Neural crest cell (in vitro differentiated cells): ENCODE measurements around the gene PSTK. TPM values are rescaled to one million over a fixed set of nuclear protein-coding genes. Genes with fewer than 3 reads are reported as not detected.

Experiments used
- DNase-seq: peaks from one replicate; pipeline ENCODE4 v3.0.0; 2021; ENCODE audit warnings: low read depth, mixed read lengths, low spot score
- H3K27ac Mint-ChIP-seq: one replicate; pipeline ENCODE4 v1.8.0; 2021; ENCODE audit warnings: mild to moderate bottlenecking, mixed read lengths; ENCODE audit not compliant: unreplicated experiment
- H3K27me3 Mint-ChIP-seq: 2 replicates; pipeline ENCODE4 v1.8.0; 2021; ENCODE audit warnings: low read depth, mild to moderate bottlenecking, mixed read lengths
- H3K36me3 Mint-ChIP-seq: 2 replicates; pipeline ENCODE4 v1.8.0; 2021; ENCODE audit warnings: low read depth, mild to moderate bottlenecking, mixed read lengths
- H3K4me1 Mint-ChIP-seq: 2 replicates; pipeline ENCODE4 v1.8.0; 2021; ENCODE audit warnings: mixed read lengths
- H3K4me3 Mint-ChIP-seq: one replicate; pipeline ENCODE4 v1.8.0; 2021; ENCODE audit warnings: mild to moderate bottlenecking, mixed read lengths
- H3K9me3 Mint-ChIP-seq: 2 replicates; pipeline ENCODE4 v1.8.0; 2021; ENCODE audit warnings: mixed read lengths
- CTCF ChIP-seq: fragments of 200-600 bp; sonication (generic); conservative IDR thresholded peaks from 2 replicates; pipeline ENCODE4 v1.5.0; 2021; ENCODE audit warnings: antibody characterized with exemption, mild to moderate bottlenecking
- total RNA-seq: library from RNA; stranded (reverse); gene quantifications from 2 replicates; pipeline ENCODE4 v1.2.1, GENCODE V29; 2021

PSTK gene
- total RNA-seq, 1 donor from 2014 or later: 5.8 TPM

GRCh38 chr10:122981066-122981464, 864 bp downstream of the PSTK start:
- Mint-ChIP-seq H3K27ac (no peak overlapping the region), H3K4me3 (peak overlapping the region; percentile 93), H3K4me1 (peaks cover 14% of the 10 kb centered on the region)

GRCh38 chr10:122983898-122984297, 3.7 kb downstream of the PSTK start:
- TF ChIP-seq CTCF: no peak
- Mint-ChIP-seq H3K4me3 (no peak overlapping the region), H3K27ac (no peak overlapping the region), H3K36me3 (no peaks in the 10 kb centered on the region), H3K4me1 (peaks cover 14% of the 10 kb centered on the region), H3K9me3 (no peaks in the 10 kb centered on the region), H3K27me3 (no peaks in the 10 kb centered on the region)
- no peak for DNase-seq

More at GRCh38 chr10:122981066-122981464, 864 bp downstream of the PSTK start:
- TF ChIP-seq CTCF: peak; percentile 50
- H3K27me3 Mint-ChIP-seq: peaks cover 6% of the 10 kb centered on the region
- H3K36me3 Mint-ChIP-seq: no peaks in the 10 kb centered on the region
- no peaks in the 10 kb centered on the region for H3K9me3 Mint-ChIP-seq
- no peak for DNase-seq

GRCh38 chr10:122984708-122985107, 4.5 kb downstream of the PSTK start:
- no peak overlapping the region for H3K27ac Mint-ChIP-seq
- DNase-seq: no peak
- H3K36me3 Mint-ChIP-seq: no peaks in the 10 kb centered on the region
- H3K9me3 Mint-ChIP-seq: no peaks in the 10 kb centered on the region
- H3K4me1 Mint-ChIP-seq: peaks cover 13% of the 10 kb centered on the region
- no peaks in the 10 kb centered on the region for H3K27me3 Mint-ChIP-seq
- TF ChIP-seq CTCF: no peak
- no peak overlapping the region for H3K4me3 Mint-ChIP-seq

GRCh38 chr10:122986335-122986734, 6.1 kb downstream of the PSTK start:
- no peak for TF ChIP-seq CTCF
- no peaks in the 10 kb centered on the region for H3K36me3 Mint-ChIP-seq
- H3K27ac Mint-ChIP-seq: no peak overlapping the region
- no peaks in the 10 kb centered on the region for H3K27me3 Mint-ChIP-seq
- no peak for DNase-seq
- no peak overlapping the region for H3K4me3 Mint-ChIP-seq
- H3K9me3 Mint-ChIP-seq: no peaks in the 10 kb centered on the region
- H3K4me1 Mint-ChIP-seq: peaks cover under 1% of the 10 kb centered on the region

GRCh38 chr10:122988501-122988900, 8.3 kb downstream of the PSTK start:
- H3K27me3 Mint-ChIP-seq: no peaks in the 10 kb centered on the region
- no peak for DNase-seq

More at GRCh38 chr10:122988501-122988900, 8.3 kb downstream of the PSTK start:
- no peak for TF ChIP-seq CTCF
- Mint-ChIP-seq H3K4me3 (no peak overlapping the region), H3K27ac (no peak overlapping the region), H3K4me1 (no peaks in the 10 kb centered on the region), H3K9me3 (no peaks in the 10 kb centered on the region), H3K36me3 (no peaks in the 10 kb centered on the region)
